ENCODE results near the gene PAMR1.

Gene PAMR1, protein sequence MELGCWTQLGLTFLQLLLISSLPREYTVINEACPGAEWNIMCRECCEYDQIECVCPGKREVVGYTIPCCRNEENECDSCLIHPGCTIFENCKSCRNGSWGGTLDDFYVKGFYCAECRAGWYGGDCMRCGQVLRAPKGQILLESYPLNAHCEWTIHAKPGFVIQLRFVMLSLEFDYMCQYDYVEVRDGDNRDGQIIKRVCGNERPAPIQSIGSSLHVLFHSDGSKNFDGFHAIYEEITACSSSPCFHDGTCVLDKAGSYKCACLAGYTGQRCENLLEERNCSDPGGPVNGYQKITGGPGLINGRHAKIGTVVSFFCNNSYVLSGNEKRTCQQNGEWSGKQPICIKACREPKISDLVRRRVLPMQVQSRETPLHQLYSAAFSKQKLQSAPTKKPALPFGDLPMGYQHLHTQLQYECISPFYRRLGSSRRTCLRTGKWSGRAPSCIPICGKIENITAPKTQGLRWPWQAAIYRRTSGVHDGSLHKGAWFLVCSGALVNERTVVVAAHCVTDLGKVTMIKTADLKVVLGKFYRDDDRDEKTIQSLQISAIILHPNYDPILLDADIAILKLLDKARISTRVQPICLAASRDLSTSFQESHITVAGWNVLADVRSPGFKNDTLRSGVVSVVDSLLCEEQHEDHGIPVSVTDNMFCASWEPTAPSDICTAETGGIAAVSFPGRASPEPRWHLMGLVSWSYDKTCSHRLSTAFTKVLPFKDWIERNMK

DNA sequence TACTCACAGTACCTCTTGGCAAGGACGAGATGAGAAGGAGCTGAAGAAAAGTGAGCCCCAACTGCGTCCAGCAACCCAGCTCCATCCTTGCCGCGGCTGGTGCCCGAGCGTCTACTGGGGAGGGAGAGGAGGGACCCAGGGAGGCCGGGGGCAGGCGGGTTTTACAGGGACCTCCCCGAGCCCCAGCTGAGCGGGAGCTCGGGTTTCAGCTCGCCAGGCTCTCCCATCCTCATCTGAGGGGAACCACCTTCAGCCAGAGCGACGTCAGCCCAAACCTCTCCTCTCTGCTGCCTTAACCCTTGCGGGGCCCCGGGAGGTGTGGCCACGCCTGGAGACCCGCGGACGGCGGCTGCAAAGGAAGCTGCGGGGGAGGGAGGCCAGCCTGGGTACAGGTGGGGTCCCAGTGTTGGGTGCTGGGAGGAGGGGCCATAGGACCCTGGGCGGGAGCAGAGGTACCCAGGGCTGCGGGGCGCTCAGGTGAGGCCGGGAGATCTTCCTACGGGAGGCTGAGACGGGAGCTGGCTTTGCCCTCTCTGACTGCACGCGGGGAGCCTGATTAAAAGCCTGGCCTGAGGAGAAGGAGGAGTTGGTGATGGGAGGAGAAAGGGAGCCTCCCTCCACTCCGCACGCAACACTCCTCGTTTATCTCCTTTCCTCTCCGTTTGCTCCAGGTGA is at the start of gene PAMR1:
PAMR1 (minus strand) TSS at position 116 of the 675 bp plus-strand sequence; CDS start at position 85, 31 bp downstream.
- ChIA-PET POLR2A (interaction anchor here (1.1 to 2.0 kb wide), 3 partner anchors 11 to 24 kb away, joined by 3 to 10 read pairs (median 10); no protein-coding TSS in a partner anchor), CTCF (interaction anchor here (1.0 to 1.8 kb wide), 8 partner anchors 8 to 90 kb away, joined by 3 to 6 read pairs (median 5); no protein-coding TSS in a partner anchor)
- no peak for DNase-seq (ENCODE audit: low read depth, low spot score)
- TF ChIP-seq, protein P1, sequence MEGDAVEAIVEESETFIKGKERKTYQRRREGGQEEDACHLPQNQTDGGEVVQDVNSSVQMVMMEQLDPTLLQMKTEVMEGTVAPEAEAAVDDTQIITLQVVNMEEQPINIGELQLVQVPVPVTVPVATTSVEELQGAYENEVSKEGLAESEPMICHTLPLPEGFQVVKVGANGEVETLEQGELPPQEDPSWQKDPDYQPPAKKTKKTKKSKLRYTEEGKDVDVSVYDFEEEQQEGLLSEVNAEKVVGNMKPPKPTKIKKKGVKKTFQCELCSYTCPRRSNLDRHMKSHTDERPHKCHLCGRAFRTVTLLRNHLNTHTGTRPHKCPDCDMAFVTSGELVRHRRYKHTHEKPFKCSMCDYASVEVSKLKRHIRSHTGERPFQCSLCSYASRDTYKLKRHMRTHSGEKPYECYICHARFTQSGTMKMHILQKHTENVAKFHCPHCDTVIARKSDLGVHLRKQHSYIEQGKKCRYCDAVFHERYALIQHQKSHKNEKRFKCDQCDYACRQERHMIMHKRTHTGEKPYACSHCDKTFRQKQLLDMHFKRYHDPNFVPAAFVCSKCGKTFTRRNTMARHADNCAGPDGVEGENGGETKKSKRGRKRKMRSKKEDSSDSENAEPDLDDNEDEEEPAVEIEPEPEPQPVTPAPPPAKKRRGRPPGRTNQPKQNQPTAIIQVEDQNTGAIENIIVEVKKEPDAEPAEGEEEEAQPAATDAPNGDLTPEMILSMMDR (IDR thresholded peaks at IDR 0.05; ENCODE audit: insufficient read depth, low read length, missing control alignments), result no peak
- peak within 1 kb of the TSS; percentile 80 for H3K4me3 ChIP-seq (ENCODE audit: low read depth, low read length)

DNA sequence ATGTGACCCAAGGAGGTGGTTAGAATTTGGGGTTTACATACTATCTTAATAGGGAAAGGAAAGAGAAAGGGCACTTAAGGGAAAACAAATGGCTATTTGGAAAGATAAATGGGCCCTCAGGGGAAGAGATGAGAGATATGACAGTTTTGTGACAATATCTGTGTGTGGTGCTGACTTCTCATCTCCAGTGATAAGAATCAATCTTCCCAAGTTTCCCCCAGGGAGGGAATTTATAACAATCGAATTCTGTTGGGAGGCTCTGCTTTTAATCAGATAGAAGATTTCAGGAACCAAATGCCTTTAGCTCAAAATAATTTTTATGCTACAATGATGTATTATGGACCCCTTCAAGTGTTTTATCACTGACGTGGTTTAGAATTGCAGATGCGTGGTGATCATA is 46.3 kb upstream of the PAMR1 start:
- TF ChIP-seq, protein P1 (IDR thresholded peaks at IDR 0.05; ENCODE audit: insufficient read depth, low read length, missing control alignments), result no peak
- ChIA-PET POLR2A (no interaction called here), CTCF (interaction anchor here (0.9 to 1.5 kb wide), 2 partner anchors 9 to 20 kb away, joined by 4 to 5 read pairs; no protein-coding TSS in a partner anchor)
- DNase-seq (ENCODE audit: low read depth, low spot score), result no peak
- H3K4me3 ChIP-seq (ENCODE audit: low read depth, low read length), result no peak overlapping the region

DNA sequence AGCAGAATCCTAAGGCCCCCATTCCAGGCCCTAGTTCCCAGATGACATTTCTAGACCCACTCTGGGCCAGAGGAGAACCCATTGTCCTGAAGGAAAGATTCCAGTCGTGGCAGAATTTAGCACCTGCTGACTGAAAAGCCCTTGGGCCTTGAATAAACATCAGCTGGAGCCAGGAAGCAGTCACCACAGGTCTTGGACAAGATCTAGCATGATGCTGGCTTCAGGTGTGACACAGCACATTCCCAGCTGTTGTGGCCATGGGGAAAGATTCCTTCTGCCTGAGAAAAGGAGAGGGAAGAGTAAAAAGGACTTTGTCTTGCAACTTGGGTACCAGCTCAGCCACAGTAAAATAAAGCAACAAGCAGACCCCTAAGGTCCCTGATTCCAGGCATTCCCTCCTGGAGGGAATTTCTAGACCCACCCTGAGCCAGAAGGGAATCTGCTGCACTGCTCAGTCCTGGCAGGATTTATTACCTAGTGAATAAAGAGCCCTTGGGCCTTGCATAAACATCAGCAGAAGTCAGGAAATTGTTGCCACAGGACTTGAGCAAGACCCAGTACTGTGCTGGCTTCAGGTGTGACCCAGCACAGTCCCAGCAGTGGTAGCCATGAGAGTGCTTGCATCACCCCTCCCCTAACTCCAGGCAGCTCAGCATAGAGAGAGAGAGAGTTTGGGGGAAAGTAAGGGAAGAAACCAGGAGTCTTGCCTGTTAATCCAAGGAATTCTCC is 42.5 kb upstream of the PAMR1 start:
- DNase-seq (ENCODE audit: low read depth, low spot score), result no peak
- TF ChIP-seq, protein P1 (IDR thresholded peaks at IDR 0.05; ENCODE audit: insufficient read depth, low read length, missing control alignments), result no peak
- H3K4me3 ChIP-seq (ENCODE audit: low read depth, low read length), result no peak overlapping the region
- POLR2A ChIA-PET, result no interaction called here
- CTCF ChIA-PET, result interaction anchor here (1.1 to 1.5 kb wide), 4 partner anchors 12 to 84 kb away, joined by 3 to 4 read pairs (median 3); no protein-coding TSS in a partner anchor

DNA sequence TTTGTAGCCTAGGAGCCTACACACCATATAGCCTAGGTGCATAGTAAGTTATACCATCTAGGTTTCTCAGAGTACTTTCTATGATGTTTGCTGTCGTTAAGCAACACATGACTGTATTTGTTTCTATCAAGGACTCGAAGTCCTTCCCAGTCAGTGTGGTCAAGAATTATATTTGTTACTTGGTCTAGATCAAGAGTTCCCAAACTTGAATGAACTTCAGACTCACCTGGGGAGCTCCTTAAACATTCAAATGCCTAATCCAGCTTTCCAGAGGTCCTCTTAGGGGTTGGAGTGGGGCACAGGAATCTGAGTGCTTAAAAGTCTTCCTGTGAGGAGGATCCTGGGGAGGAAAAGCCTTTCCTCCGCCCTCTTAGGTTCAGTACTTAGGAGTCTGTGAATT is 41.5 kb upstream of the PAMR1 start:
- TF ChIP-seq, protein P1 (IDR thresholded peaks at IDR 0.05; ENCODE audit: insufficient read depth, low read length, missing control alignments), result no peak
- no peak overlapping the region for H3K4me3 ChIP-seq (ENCODE audit: low read depth, low read length)
- CTCF ChIA-PET, result interaction anchor here (1.1 to 1.8 kb wide), 4 partner anchors 9 to 83 kb away, joined by 3 to 5 read pairs (median 3); no protein-coding TSS in a partner anchor
- POLR2A ChIA-PET, result no interaction called here
- no peak for DNase-seq (ENCODE audit: low read depth, low spot score)

DNA sequence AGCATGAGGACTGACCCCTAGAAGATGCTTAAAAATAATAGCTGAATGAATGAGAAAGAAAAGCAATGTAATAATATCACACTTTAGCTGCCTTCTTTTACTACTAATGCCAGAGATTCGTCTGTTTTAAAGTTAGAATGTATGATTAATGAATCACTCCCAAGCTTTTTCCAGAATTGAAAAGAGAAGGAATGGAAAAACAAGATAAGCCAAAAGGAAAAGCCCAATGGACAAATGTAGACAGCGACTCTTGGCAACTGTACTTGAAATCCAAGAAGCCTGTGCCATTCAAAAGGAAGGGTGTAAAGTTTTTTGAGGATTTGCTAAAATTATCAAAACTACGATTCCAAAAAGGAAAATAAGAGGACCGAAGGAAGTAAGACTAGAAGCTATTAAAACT is 40.8 kb upstream of the PAMR1 start:
- H3K4me3 ChIP-seq (ENCODE audit: low read depth, low read length), result no peak overlapping the region
- TF ChIP-seq, protein P1 (IDR thresholded peaks at IDR 0.05; ENCODE audit: insufficient read depth, low read length, missing control alignments), result no peak
- CTCF ChIA-PET, result interaction anchor here (0.9 to 1.8 kb wide), 5 partner anchors 9 to 76 kb away, joined by 3 to 8 read pairs (median 5); no protein-coding TSS in a partner anchor
- no peak for DNase-seq (ENCODE audit: low read depth, low spot score)
- POLR2A ChIA-PET, result no interaction called here
